Left renal cortex interstitium (tissue), 4 donors: Measurements from ENCODE around the gene ING4. TPM values are rescaled to one million over a fixed set of nuclear protein-coding genes. Genes with fewer than 3 reads are reported as not detected.
A peak's percentile ranks its signal among the peaks of the same experiment; 100 is the strongest.

Source experiments
- DNase-seq, 4 donors: peaks; one replicate each; pipeline ENCODE4 v3.0.0-alpha.2; 2013; ENCODE audit warnings: low read depth in 4 of 4, low spot score in 2 of 4, missing footprints in 1 of 4
- polyA plus RNA-seq, 4 donors: library from polyadenylated mRNA; unstranded; fragments of 120-200 nt; gene quantifications; one replicate each; pipeline ENCODE4 v1.2.1, GENCODE V29; 2013; ENCODE audit not compliant: insufficient read length in 4 of 4

ING4 gene
- polyA plus RNA-seq, 4 donors = 112 to 133 (median 122) TPM

GRCh38 chr12:6688999-6689882, 26.3 kb upstream of the ING4 start, which contains the start of gene ZNF384:
Gene ZNF384 (minus strand): TSS chr12:6689375. CDS start chr12:6679520, 9,855 bp downstream.
- DNase-seq = peak; percentile 95 to 99 (median 97)

DNA sequence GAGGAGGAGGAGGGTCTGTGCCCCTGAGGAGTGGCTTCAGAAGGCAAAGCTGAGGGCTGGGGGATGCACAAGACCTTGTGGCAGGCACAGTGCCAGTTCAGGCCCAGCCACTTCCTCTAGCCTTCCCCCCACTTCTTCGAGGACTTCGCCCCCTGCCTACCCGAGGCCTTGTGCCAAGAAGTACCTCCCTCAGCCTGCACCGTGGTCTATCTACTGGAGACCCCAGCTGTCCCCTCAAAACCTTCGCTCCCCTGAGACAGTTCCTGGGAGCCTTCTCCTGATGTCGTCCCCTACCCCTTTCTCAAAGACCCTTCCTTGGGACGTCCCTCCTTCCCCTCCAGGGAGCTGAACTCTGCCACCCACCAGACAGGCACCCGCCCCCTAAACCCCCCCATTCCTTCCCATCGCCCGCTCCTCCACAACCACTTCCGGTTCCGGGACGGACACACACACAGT, 25.7 kb upstream of the ING4 start:
- peak in 1 of 4 donors; percentile 81 for DNase-seq

GRCh38 chr12:6685814-6686213, 22.9 kb upstream of the ING4 start:
- no peak for DNase-seq

DNA sequence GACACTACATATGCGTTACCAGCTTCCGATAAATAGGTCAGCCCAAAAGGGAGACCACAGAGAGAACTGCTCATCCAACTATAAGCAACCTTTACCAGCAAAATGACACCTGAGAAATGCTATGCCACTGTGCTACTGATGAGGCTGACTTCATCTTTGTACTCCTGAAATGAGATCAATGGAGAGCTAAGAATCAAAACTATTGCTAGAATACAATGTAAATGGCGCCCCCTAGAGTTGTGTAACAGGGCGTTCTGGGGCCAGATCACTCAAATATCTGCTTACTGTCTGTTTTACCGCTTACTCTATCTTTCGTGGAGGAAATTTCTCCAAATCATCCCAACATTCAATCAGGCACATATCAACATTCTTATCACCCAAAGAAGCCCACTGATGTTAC, 21.7 kb upstream of the ING4 start:
- DNase-seq = no peak

GRCh38 chr12:6676962-6677361, 14.0 kb upstream of the ING4 start:
- no peak for DNase-seq

GRCh38 chr12:6672143-6672542, 9.2 kb upstream of the ING4 start:
- DNase-seq = no peak

DNA sequence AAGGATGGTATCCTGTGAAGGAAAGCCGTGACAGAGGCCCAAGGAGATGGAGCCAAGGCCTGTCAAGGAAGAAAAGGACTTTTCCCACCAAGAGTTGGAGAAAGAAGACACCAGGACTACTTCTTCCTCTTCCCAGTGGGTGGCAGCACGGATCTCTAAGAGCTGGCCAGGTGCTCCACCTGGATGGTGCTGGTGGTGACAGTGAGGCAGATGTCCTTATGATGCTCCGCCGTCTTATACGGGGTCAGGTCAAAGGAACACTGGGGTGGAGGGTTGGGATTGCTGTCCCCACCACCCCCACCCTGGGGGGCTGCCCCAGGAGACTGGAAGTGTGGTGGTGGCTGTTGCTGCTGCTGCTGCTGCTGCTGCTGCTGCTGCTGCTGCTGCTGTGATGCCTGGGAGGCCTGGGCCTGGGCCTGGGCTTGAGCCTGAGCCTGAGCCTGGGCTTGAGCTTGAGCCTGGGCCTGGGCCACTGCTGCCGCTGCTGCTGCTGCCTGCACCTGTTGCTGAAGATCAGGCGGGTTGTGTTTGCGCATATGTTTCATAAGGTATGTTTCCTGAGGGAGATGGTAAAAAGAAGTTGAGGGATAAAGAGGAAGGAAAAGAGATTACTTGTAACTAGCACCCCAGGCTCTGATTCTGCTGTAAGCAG, 4.8 kb upstream of the ING4 start:
- no peak for DNase-seq

DNA sequence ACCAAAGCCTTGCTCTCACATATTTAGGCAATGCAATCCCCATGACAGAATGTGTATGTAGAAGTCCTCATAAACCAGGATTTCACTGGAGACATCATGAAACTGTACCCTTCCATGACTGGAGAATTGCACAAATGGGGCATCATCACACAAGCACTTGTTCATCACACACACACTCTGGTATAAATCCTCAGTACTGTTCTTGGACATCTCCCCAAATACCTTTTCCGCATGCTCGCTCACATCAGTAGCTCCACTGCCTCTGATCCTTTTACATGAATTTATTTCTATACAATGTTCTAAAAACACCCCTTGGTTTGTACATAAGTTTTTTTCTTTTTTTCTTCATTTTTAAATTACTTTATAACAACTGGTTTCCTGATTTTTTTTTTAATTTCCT, 3.3 kb upstream of the ING4 start:
- no peak for DNase-seq

DNA sequence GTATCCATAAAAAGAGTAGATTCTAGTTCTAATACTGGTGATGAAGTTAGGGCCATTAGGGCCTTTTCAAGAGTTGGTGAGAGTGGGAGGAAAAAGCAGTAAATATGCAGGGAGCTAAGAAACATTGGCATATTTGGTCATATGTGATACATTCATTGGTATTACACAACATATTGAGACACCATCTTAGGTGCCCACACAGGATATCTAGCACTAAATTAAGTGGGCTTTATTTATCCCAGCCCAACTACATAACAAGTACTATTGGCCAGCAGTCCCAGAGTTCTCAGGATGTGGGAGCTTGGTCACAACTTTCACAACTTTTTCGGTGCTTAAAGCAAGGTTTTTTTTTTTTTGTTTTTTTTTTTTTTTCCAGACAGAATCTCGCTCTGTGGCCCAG, 2.0 kb upstream of the ING4 start:
- DNase-seq = no peak

DNA sequence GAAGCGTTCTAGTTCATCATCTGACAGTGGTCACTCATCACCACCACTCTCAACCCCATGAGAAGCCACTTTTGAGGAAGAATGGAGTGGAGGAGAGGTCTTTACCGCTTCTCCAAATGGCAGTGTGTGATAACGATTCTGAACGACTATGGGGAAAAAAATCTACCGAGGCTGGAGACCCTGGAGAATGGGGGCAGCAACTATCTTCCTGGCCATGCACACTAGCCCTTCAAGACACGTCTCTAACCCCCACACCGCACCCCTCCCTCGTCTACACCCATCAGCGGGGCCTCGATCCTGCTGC, 365 bp downstream of the ING4 start:
- DNase-seq = no peak

- no peak for DNase-seq
Observed at GRCh38 chr12:6653987-6654386, 8.9 kb downstream of the ING4 start.

- DNase-seq = no peak
Observed at GRCh38 chr12:6653342-6653741, 9.6 kb downstream of the ING4 start.

GRCh38 chr12:6652391-6652790, 10.5 kb downstream of the ING4 start:
- DNase-seq = no peak

DNA sequence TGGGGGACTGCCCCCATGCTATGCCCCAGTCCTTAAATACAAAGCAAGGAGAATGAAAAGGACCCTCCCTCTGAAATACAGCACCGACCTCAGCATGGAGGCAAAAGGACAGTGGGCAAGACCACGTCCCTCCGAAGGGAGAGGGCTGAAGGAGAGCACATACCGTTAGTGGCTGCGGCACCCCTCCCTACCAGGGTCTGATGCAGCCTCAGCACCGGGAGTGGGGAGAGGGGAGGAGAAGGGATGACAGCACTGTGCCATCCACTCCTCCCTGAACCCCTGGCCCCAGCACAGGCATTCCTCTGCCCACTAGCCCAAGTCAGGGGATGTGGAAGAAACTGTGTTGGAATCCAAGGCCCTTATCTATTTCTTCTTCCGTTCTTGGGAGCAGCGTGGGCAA, 12.1 kb downstream of the ING4 start:
- no peak for DNase-seq

- DNase-seq = peak in 2 of 4 donors; percentile 54 to 56
Observed at GRCh38 chr12:6647083-6647604, 15.8 kb downstream of the ING4 start, which contains the start of gene ACRBP. Gene ACRBP (minus strand): TSS chr12:6647432. CDS start chr12:6647366, 66 bp downstream.

GRCh38 chr12:6646276-6647082, 16.4 kb downstream of the ING4 start:
- DNase-seq = no peak

DNA sequence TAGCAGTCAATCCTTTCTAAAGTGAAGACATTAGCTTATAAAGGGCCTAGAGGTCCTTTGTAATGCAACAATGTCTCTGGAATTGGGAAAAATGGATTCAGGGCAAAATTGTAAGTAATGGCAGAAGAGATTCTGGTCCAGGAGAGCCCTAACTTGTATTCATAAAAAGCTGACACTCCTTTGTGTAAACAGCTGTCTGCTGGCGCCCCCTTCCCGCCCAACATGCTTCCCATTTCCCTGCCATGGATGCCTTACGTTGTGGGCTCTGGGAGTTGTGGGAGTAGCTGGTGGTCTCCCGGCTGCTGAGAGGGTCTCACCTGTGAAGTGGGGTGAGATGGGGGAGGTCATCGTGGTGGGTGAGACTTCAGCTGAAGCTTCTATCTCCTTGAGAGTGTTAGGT, 18.0 kb downstream of the ING4 start:
- DNase-seq = no peak

- DNase-seq = no peak
Observed at GRCh38 chr12:6644257-6644596, 18.7 kb downstream of the ING4 start.

GRCh38 chr12:6643569-6644256, 19.2 kb downstream of the ING4 start:
- DNase-seq = no peak

- DNase-seq = no peak
Observed at GRCh38 chr12:6641131-6641530, 21.8 kb downstream of the ING4 start.
